Vagina (tissue), 2 donors: Measurements from ENCODE around the gene CYP21A2.

Experiments
- CTCF ChIP-seq, 3 experiments: fragments of 450-650 bp in 2 of 3; fragments of 200-600 bp in 1 of 3; sonication (generic) in 1 of 3; IDR thresholded peaks; one replicate each; pipeline ENCODE4 v1.5.1; 2017 to 2019; ENCODE audit warnings: antibody characterized with exemption in 3 of 3, mild to moderate bottlenecking in 2 of 3, moderate library complexity in 2 of 3
- POLR2A ChIP-seq, 2 donors: fragments of 450-650 bp; IDR thresholded peaks; one replicate each; pipeline ENCODE4 v1.6.1; 2017; ENCODE audit warnings: antibody characterized with exemption in 2 of 2, mild to moderate bottlenecking in 2 of 2, moderate library complexity in 2 of 2
- POLR2AphosphoS5 ChIP-seq, 2 donors: sonication (generic); formaldehyde crosslinking; IDR thresholded peaks; one replicate each; pipeline ENCODE4 v1.9.0; 2017; ENCODE audit warnings: antibody characterized with exemption in 2 of 2, mild to moderate bottlenecking in 2 of 2, low read depth in 1 of 2; ENCODE audit not compliant: insufficient read depth in 1 of 2

- TF ChIP-seq CTCF (IDR thresholded peaks at IDR 0.05) = peak in 2 of 3 experiments; percentile 25 to 53
- no peak for TF ChIP-seq POLR2AphosphoS5 (IDR thresholded peaks at IDR 0.05; ENCODE audit: insufficient read depth in 1 of 2, low read depth in 1 of 2)
- no peak for TF ChIP-seq POLR2A (IDR thresholded peaks at IDR 0.05)
These were observed 49.6 kb downstream of the CYP21A2 start for GRCh38 chr6:32087574-32088486.
